ENCODE data around the gene GEN1. TPM values are rescaled to one million over a fixed set of nuclear protein-coding genes. Genes with fewer than 3 reads are reported as not detected.

GEN1 gene
- polyA plus RNA-seq (2011; rRNA removed): 4.0 and 7.5 TPM in 2 replicates
- 4.7 and 14.2 TPM in 2 replicates for polyA minus RNA-seq (2011; rRNA and poly(A)+ RNA removed)

GRCh38 chr2:17753803-17754663, at the start of gene GEN1, which contains the start of gene SMC6:
TSS of gene GEN1 (plus strand) at chr2:17754138. CDS start at chr2:17759944, 5,806 bp downstream.
TSS of gene SMC6 (minus strand) at chr2:17753810. CDS start at chr2:17745946, 7,864 bp downstream.
- peak within 1 kb of the TSS; percentile 99 for H3K27ac ChIP-seq (ENCODE audit: low read depth, low read length)
- ChIA-PET POLR2A (interaction anchor here (0.6 to 1.1 kb wide), 7 partner anchors 13 to 337 kb away, joined by 3 to 6 read pairs (median 4); no protein-coding TSS in a partner anchor), CTCF (interaction anchor here (1.9 kb wide), 1 partner anchor 34 kb away, joined by 7 read pairs; no protein-coding TSS in a partner anchor)
- peaks cover 3% of the 10 kb centered on the region; the same call in 1 of the 2 replicates for H3K9me3 ChIP-seq (ENCODE audit: control insufficient read depth, insufficient read depth, low read length)
- TF ChIP-seq CTCF (IDR thresholded peaks at IDR 0.05; ENCODE audit: low read depth, low read length): no peak
- peak; percentile 61 for DNase-seq (ENCODE audit: low read depth, low spot score)
- peak within 1 kb of the TSS; percentile 92 for H3K4me3 ChIP-seq (ENCODE audit: low read depth, low read length)
- H3K27me3 ChIP-seq (ENCODE audit: control insufficient read depth, insufficient read depth, low read length): no peaks in the 10 kb centered on the region

GRCh38 chr2:17706845-17707244, 47.1 kb upstream of the GEN1 start:
- Histone ChIP-seq H3K27ac (ENCODE audit: low read depth, low read length) (no peak overlapping the region), H3K27me3 (ENCODE audit: control insufficient read depth, insufficient read depth, low read length) (no peaks in the 10 kb centered on the region), H3K4me3 (ENCODE audit: low read depth, low read length) (no peak overlapping the region), H3K9me3 (ENCODE audit: control insufficient read depth, insufficient read depth, low read length) (no peaks in the 10 kb centered on the region)
- POLR2A ChIA-PET: no interaction called here
- no peak for TF ChIP-seq CTCF (IDR thresholded peaks at IDR 0.05; ENCODE audit: low read depth, low read length)
- CTCF ChIA-PET: interaction anchor here (1.1 to 2.5 kb wide), 2 partner anchors 13 to 237 kb away, joined by 4 to 16 read pairs; no protein-coding TSS in a partner anchor
- DNase-seq (ENCODE audit: low read depth, low spot score): no peak

- no peak overlapping the region for H3K4me3 ChIP-seq (ENCODE audit: low read depth, low read length)
- DNase-seq (ENCODE audit: low read depth, low spot score): no peak
- ChIA-PET CTCF (interaction anchor here (0.5 to 2.0 kb wide), 6 partner anchors 11 to 537 kb away, joined by 3 to 33 read pairs (median 5); no protein-coding TSS in a partner anchor), POLR2A (no interaction called here)
- no peak for TF ChIP-seq CTCF (IDR thresholded peaks at IDR 0.05; ENCODE audit: low read depth, low read length)
- no peak overlapping the region for H3K27ac ChIP-seq (ENCODE audit: low read depth, low read length)
- no peaks in the 10 kb centered on the region for H3K9me3 ChIP-seq (ENCODE audit: control insufficient read depth, insufficient read depth, low read length)
- H3K27me3 ChIP-seq (ENCODE audit: control insufficient read depth, insufficient read depth, low read length): no peaks in the 10 kb centered on the region
Observed at GRCh38 chr2:17708501-17708900, 45.4 kb upstream of the GEN1 start.

- no peaks in the 10 kb centered on the region for H3K9me3 ChIP-seq (ENCODE audit: control insufficient read depth, insufficient read depth, low read length)
- ChIA-PET POLR2A (no interaction called here), CTCF (interaction anchor here (1.9 to 2.0 kb wide), 2 partner anchors 10 to 64 kb away, joined by 4 to 33 read pairs; no protein-coding TSS in a partner anchor)
- no peaks in the 10 kb centered on the region for H3K27me3 ChIP-seq (ENCODE audit: control insufficient read depth, insufficient read depth, low read length)
- no peak overlapping the region for H3K4me3 ChIP-seq (ENCODE audit: low read depth, low read length)
- no peak for TF ChIP-seq CTCF (IDR thresholded peaks at IDR 0.05; ENCODE audit: low read depth, low read length)
- DNase-seq (ENCODE audit: low read depth, low spot score): no peak
- H3K27ac ChIP-seq (ENCODE audit: low read depth, low read length): no peak overlapping the region
Observed at GRCh38 chr2:17709897-17710296, 44.0 kb upstream of the GEN1 start.
